Kidney (tissue), 14 donors: ENCODE results near the gene MUL1. TPM values are rescaled to one million over a fixed set of nuclear protein-coding genes. Genes with fewer than 3 reads are reported as not detected.

Source experiments
- DNase-seq, 5 donors: peaks; one replicate each; pipeline ENCODE4 v3.0.0-alpha.2; 2013 to 2020
- FAIRE-seq: peaks from 2 replicates; lab custom pipeline; 2012; peaks lifted over from hg19 to GRCh38; lab: Jason Lieb, UNC
- H3K27ac ChIP-seq, 2 donors: one replicate each; pipeline ENCODE4 v1.7.0; 2013; ENCODE audit warnings: low read depth in 2 of 2, low read length in 2 of 2, inconsistent platforms in 1 of 2
- H3K27me3 ChIP-seq: one replicate; pipeline ENCODE4 v1.7.1; 2013; ENCODE audit warnings: low read length, inconsistent platforms; ENCODE audit not compliant: control insufficient read depth, insufficient read depth
- H3K36me3 ChIP-seq, 3 donors: one replicate each; pipeline versions ENCODE4 v1.7.0 to v1.7.1; 2013; ENCODE audit warnings: low read length in 3 of 3, control low read depth in 1 of 3, inconsistent platforms in 1 of 3; ENCODE audit not compliant: insufficient read depth in 3 of 3, control insufficient read depth in 2 of 3
- H3K4me1 ChIP-seq, 3 donors: one replicate each; pipeline versions ENCODE4 v1.7.0 to v1.7.1; 2013; ENCODE audit warnings: low read length in 3 of 3, inconsistent platforms in 1 of 3, low read depth in 1 of 3; ENCODE audit not compliant: control insufficient read depth in 2 of 3, insufficient read depth in 2 of 3
- H3K4me3 ChIP-seq, 3 donors: one replicate each; pipeline versions ENCODE4 v1.7.0 to v1.8.1; 2013; ENCODE audit warnings: low read length in 3 of 3, control low read depth in 1 of 3, inconsistent platforms in 1 of 3
- H3K9ac ChIP-seq, 3 donors: one replicate each; pipeline versions ENCODE4 v1.7.0 to v1.7.1; 2013; ENCODE audit warnings: low read length in 3 of 3, control low read depth in 1 of 3, inconsistent platforms in 1 of 3
- H3K9me3 ChIP-seq, 3 donors: one replicate each; pipeline versions ENCODE4 v1.7.0 to v1.7.1; 2013; ENCODE audit warnings: low read length in 3 of 3, control low read depth in 1 of 3, inconsistent platforms in 1 of 3; ENCODE audit not compliant: control insufficient read depth in 2 of 3, insufficient read depth in 1 of 3
- CTCF ChIP-seq: IDR thresholded peaks from 3 replicates; pipeline ENCODE4 v1.5.1; 2012; ENCODE audit warnings: mild to moderate bottlenecking, moderate library complexity, borderline replicate concordance; ENCODE audit not compliant: insufficient read depth; ENCODE audit errors: extremely low read depth
- intact Hi-C: fragments of 100-400 bp; cut with DNase I; formaldehyde crosslinking; loops from one replicate; pipeline ENCODE4 v1.11.1; 2022
- polyA plus RNA-seq: library from polyadenylated mRNA; stranded (reverse); fragments of 350-450 nt; fragmentation: Illumina TruSeq; extraction: RNeasy Lipid Tissue Mini Kit (QIAGEN cat#74804); gene quantifications from one replicate; pipeline ENCODE4 v1.2.3, GENCODE V29; 2014; ENCODE audit warnings: low read depth, low replicate concordance; ENCODE audit not compliant: insufficient read depth
- total RNA-seq: library from RNA; stranded (reverse); fragmentation: NEBNext Ultra II Directional; extraction: Animal tissue kit (Norgen Biotek cat#: 25700); gene quantifications from one replicate; pipeline ENCODE4 v1.2.1, GENCODE V29; 2021
- donor health status: control.
- donor health status: control.
- donor health status: control.
- donor health status: control.
- donor health status: control.
- donor health status: DM: yes; HTN: yes; CAD: no.
- donor health status: Normal renal cell carcinoma (clear cell type).

MUL1 gene
- total and polyA plus RNA-seq, 2 donors from 2014 or later: 33.0 to 40.0 TPM

GRCh38 chr1:20495661-20496060, 12.3 kb downstream of the MUL1 start:
- H3K9me3 ChIP-seq: no peaks in the 10 kb centered on the region
- H3K4me1 ChIP-seq: peaks cover 0 to 5% (median 0%) of the 10 kb centered on the region in 3 donors
- DNase-seq (no peak), FAIRE-seq (no peak)
- intact Hi-C loops: loop anchor here (10.0 kb wide), 1 partner anchor 121 kb away; no protein-coding TSS in a partner anchor
- no peak for TF ChIP-seq CTCF
- H3K36me3 ChIP-seq: peaks cover 0 to 23% (median 10%) of the 10 kb centered on the region in 3 donors
- no peak overlapping the region for H3K9ac ChIP-seq
- no peak overlapping the region for H3K27ac ChIP-seq
- no peaks in the 10 kb centered on the region for H3K27me3 ChIP-seq
- H3K4me3 ChIP-seq: no peak overlapping the region

- Histone ChIP-seq H3K9me3 (no peaks in the 10 kb centered on the region), H3K27ac (no peak overlapping the region), H3K4me1 (peaks cover 0 to 5% (median 0%) of the 10 kb centered on the region in 3 donors), H3K4me3 (no peak overlapping the region), H3K36me3 (peaks cover 0 to 17% (median 1%) of the 10 kb centered on the region in 3 donors), H3K9ac (no peak overlapping the region), H3K27me3 (no peaks in the 10 kb centered on the region)
- intact Hi-C loops: loop anchor here (10.0 kb wide), 1 partner anchor 120 kb away; no protein-coding TSS in a partner anchor
- DNase-seq (no peak), FAIRE-seq (no peak)
- TF ChIP-seq CTCF: no peak
Measured at GRCh38 chr1:20494609-20495311, 13.2 kb downstream of the MUL1 start.

GRCh38 chr1:20493839-20494608, 13.9 kb downstream of the MUL1 start:
- FAIRE-seq (peak; percentile 68), DNase-seq (peak; percentile 90 to 96 (median 93))
- intact Hi-C loops: loop anchor here (10.0 kb wide), 1 partner anchor 119 kb away; no protein-coding TSS in a partner anchor
- Histone ChIP-seq H3K27ac (no peak overlapping the region), H3K4me3 (no peak overlapping the region), H3K9ac (no peak overlapping the region), H3K4me1 (peaks cover 0 to 5% (median 0%) of the 10 kb centered on the region in 3 donors), H3K36me3 (peaks cover 0 to 12% (median 0%) of the 10 kb centered on the region in 3 donors), H3K9me3 (no peaks in the 10 kb centered on the region), H3K27me3 (no peaks in the 10 kb centered on the region)
- TF ChIP-seq CTCF: peak; percentile 100
